Heart right ventricle (tissue), 16 donors: Measurements from ENCODE around the gene TUBA4A. TPM values are rescaled to one million over a fixed set of nuclear protein-coding genes. Genes with fewer than 3 reads are reported as not detected.
A peak's percentile ranks its signal among the peaks of the same experiment; 100 is the strongest.

ENCODE experiments used
- ATAC-seq, 8 donors: fragments of 200-7000 bp; cut with Tn5 transposase; one replicate each; pipeline ENCODE4 v1.9.1; 2020; ENCODE audit warnings: mild to moderate bottlenecking in 8 of 8, moderate library complexity in 8 of 8, moderate number of reproducible peaks in 1 of 8
- DNase-seq, 2 donors: peaks; one replicate each; pipeline ENCODE4 v3.0.0-alpha.2; 2020
- H3K27ac ChIP-seq, 10 donors: fragments of 200-600 bp; sonication (generic) in 2 of 10; one replicate each; pipeline versions ENCODE4 v1.5.0 to v1.8.0; 2020 to 2022; ENCODE audit warnings: mild to moderate bottlenecking in 3 of 10
- H3K27me3 ChIP-seq, 7 donors: fragments of 200-600 bp; one replicate each; pipeline ENCODE4 v1.8.0; 2021 to 2022; ENCODE audit warnings: mild to moderate bottlenecking in 2 of 7
- H3K36me3 ChIP-seq, 9 donors: fragments of 200-600 bp; sonication (generic) in 1 of 9; one replicate each; pipeline versions ENCODE4 v1.5.0 to v1.8.0; 2020 to 2022; ENCODE audit warnings: mild to moderate bottlenecking in 2 of 9
- H3K4me1 ChIP-seq, 9 donors: fragments of 200-600 bp; sonication (generic) in 1 of 9; one replicate each; pipeline versions ENCODE4 v1.5.0 to v1.8.0; 2020 to 2022; ENCODE audit warnings: mild to moderate bottlenecking in 4 of 9
- H3K4me3 ChIP-seq, 10 donors: fragments of 200-600 bp; sonication (generic) in 2 of 10; one replicate each; pipeline versions ENCODE4 v1.5.0 to v1.8.0; 2020 to 2022; ENCODE audit warnings: mild to moderate bottlenecking in 7 of 10, moderate library complexity in 2 of 10
- H3K9me3 ChIP-seq, 11 donors: fragments of 200-600 bp in 10 of 11; sonication (generic) in 2 of 11; one replicate each; pipeline versions ENCODE4 v1.5.0 to v1.8.0; 2013 to 2022; ENCODE audit warnings: mild to moderate bottlenecking in 2 of 11, control low read depth in 1 of 11, moderate library complexity in 1 of 11
- WGBS, 2 donors: extraction: QIAGEN DNeasy Blood & Tissue Kit; methylation state at CpG; one replicate each; pipeline ENCODE4 v1.1.7; 2013; ENCODE audit warnings: inconsistent platforms in 1 of 2; 5-methylcytosine and 5-hydroxymethylcytosine counted together
- intact Hi-C, 10 donors: fragments of 100-400 bp; cut with DNase I; formaldehyde crosslinking; loops; one replicate each; pipeline versions ENCODE4 v1.11.1 to v1.14.2; 2022
- polyA plus RNA-seq, 2 donors: library from polyadenylated mRNA; stranded (reverse); fragments of 200-250 nt; gene quantifications; one replicate each; pipeline ENCODE4 v1.2.3, GENCODE V29; 2013
- total RNA-seq, 10 donors: library from RNA; stranded (reverse); fragmentation: NEBNext Ultra II Directional in 3 of 10; extraction: Animal tissue kit (Norgen Biotek cat#: 25700) in 3 of 10; gene quantifications; one replicate each; pipeline versions ENCODE4 v1.2.1 to v1.2.4, GENCODE V29; 2021 to 2023
- TF ChIP-seq, protein P1 (sequence below), 9 donors: fragments of 200-600 bp; sonication (generic) in 2 of 9; IDR thresholded peaks; one replicate each; pipeline versions ENCODE4 v1.5.0 to v1.8.0; 2021 to 2022; ENCODE audit warnings: antibody characterized with exemption in 9 of 9, mild to moderate bottlenecking in 5 of 9, moderate library complexity in 1 of 9
- donor health status: Arrhythmogenic right ventricular cardiomyopathy.
- donor health status: ischemic (EF 13 %, LVEDD 7.1; RV severe dilation, severe dysfunction).
- donor health status: healthy with polysubstance abuse.
- donor health status: DM: no; HTN: yes; CAD: no.
- donor health status: DM: no; HTN: no; CAD: no.
- donor health status: ischemic (EF 25% LVEDD 6.9; RV normal size, moderate dysfunction).
- donor health status: ischemic (EF 25% LVEDD 5.7; RV mildly dilated, moderate dysfunction).
- donor health status: healthy.
- donor health status: DM: yes; HTN: yes; CAD: no.
- donor health status: Ischemic cardiomyopathy.
- donor health status: ischemic (EF 35%, LVEDD 5.7; RV mildly dilated, moderate dysfunction).
- donor health status: nonischemic (EF 11% LVEDD 7.7; RV severe dilation, severe dysfunction).
- donor health status: DM: yes; HTN: yes; CAD: no.
- donor health status: PGD.
- donor health status: ischemic (EF 29% LVEDD 5.4; RV normal size, mild dysfunction).
- donor health status: nonischemic (EF 23%, LVEDD 6.1; RV moderate dilation, normal function).

Gene TUBA4A
- total and polyA plus RNA-seq, 12 donors, result 61.0 to 341 (median 145) TPM

DNA sequence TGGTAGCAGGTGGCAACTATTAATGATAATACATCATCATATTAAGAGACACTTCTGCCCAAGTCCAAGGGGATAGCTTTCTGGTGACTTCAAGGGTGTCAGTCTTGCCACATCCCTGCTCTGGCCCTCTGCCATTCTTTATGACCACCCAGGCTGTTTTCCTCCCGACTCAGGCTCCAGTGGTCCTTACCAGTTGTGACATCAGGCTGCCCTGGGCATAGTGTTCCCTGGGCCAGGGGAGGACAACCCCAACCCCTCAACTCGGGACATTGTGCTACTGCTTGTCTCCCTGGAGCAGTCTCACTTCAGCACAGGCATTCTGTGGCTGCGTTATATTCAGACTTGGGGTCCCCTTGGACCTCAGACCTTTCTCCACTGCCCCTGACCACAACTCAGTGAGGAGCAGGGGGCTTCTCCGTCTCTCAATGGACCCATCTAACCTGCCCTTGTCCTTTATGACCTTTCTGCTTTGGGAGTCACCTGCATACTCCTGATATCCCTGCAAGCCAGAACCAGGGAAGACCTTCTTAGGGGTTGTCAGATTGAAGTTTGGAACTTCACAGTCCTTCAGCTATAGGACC is 38.3 kb upstream of the TUBA4A start:
- intact Hi-C loops, result loop anchor here in 6 of 10 donors (5.0 to 10.0 kb wide), 3 partner anchors 67 to 237 kb away; partner anchors contain the start of genes CNPPD1 (in 3 of the 6), RETREG2 (in 3 of the 6), ANKZF1 (in 1 of the 6) and ATG9A (in 1 of the 6)
- WGBS, 2 donors, result 71 to 76% methylated on average over 4 of the region's 4 CpGs

DNA sequence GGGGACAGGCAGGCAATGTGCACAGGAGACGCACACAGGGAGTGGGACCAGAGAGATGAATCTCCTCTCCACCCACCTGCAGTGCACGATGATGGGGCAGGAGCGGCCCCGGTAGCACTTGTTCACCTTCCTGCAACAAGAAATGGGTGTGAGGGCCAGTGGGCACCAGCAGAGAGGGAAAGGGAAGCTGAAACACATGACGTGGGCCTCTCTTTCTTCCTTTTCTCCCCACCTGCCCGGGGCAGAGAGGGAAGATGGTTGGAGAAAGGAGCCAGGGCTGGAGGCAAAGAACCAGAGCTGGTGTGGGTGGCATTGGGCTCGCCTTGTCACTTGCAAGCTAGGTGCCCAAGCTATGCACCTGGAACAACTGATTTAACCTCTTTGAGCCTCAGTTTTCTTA is 37.7 kb upstream of the TUBA4A start:
- intact Hi-C loops, result loop anchor here in 6 of 10 donors (5.0 to 10.0 kb wide), 3 partner anchors 67 to 237 kb away; partner anchors contain the start of genes CNPPD1 (in 3 of the 6), RETREG2 (in 3 of the 6), ANKZF1 (in 1 of the 6) and ATG9A (in 1 of the 6)
- no peak for DNase-seq
- H3K36me3 ChIP-seq, result peaks cover 0 to 5% (median 0%) of the 10 kb centered on the region in 9 donors
- H3K27ac ChIP-seq, result no peak overlapping the region
- no peak for ATAC-seq
- peaks cover 3 to 27% (median 12%) of the 10 kb centered on the region in 9 donors for H3K4me1 ChIP-seq
- whole genome bisulfite sequencing, 2 donors, result 78 to 81% methylated on average over 7 of the region's 7 CpGs
- H3K4me3 ChIP-seq, result no peak overlapping the region
- no peaks in the 10 kb centered on the region for H3K9me3 ChIP-seq
- H3K27me3 ChIP-seq, result peaks cover 0 to 4% (median 0%) of the 10 kb centered on the region in 7 donors
- TF ChIP-seq, protein P1, sequence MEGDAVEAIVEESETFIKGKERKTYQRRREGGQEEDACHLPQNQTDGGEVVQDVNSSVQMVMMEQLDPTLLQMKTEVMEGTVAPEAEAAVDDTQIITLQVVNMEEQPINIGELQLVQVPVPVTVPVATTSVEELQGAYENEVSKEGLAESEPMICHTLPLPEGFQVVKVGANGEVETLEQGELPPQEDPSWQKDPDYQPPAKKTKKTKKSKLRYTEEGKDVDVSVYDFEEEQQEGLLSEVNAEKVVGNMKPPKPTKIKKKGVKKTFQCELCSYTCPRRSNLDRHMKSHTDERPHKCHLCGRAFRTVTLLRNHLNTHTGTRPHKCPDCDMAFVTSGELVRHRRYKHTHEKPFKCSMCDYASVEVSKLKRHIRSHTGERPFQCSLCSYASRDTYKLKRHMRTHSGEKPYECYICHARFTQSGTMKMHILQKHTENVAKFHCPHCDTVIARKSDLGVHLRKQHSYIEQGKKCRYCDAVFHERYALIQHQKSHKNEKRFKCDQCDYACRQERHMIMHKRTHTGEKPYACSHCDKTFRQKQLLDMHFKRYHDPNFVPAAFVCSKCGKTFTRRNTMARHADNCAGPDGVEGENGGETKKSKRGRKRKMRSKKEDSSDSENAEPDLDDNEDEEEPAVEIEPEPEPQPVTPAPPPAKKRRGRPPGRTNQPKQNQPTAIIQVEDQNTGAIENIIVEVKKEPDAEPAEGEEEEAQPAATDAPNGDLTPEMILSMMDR (IDR thresholded peaks at IDR 0.05), result no peak

More for the DNA sequence above, 38.3 kb upstream of the TUBA4A start:
- DNase-seq (no peak), ATAC-seq (no peak)
- Histone ChIP-seq H3K27me3 (peaks cover 0 to 4% (median 0%) of the 10 kb centered on the region in 7 donors), H3K4me1 (peaks cover 3 to 26% (median 12%) of the 10 kb centered on the region in 9 donors), H3K4me3 (no peak overlapping the region), H3K36me3 (no peaks in the 10 kb centered on the region), H3K9me3 (no peaks in the 10 kb centered on the region), H3K27ac (no peak overlapping the region)
- TF ChIP-seq, protein P1 (IDR thresholded peaks at IDR 0.05), result no peak

DNA sequence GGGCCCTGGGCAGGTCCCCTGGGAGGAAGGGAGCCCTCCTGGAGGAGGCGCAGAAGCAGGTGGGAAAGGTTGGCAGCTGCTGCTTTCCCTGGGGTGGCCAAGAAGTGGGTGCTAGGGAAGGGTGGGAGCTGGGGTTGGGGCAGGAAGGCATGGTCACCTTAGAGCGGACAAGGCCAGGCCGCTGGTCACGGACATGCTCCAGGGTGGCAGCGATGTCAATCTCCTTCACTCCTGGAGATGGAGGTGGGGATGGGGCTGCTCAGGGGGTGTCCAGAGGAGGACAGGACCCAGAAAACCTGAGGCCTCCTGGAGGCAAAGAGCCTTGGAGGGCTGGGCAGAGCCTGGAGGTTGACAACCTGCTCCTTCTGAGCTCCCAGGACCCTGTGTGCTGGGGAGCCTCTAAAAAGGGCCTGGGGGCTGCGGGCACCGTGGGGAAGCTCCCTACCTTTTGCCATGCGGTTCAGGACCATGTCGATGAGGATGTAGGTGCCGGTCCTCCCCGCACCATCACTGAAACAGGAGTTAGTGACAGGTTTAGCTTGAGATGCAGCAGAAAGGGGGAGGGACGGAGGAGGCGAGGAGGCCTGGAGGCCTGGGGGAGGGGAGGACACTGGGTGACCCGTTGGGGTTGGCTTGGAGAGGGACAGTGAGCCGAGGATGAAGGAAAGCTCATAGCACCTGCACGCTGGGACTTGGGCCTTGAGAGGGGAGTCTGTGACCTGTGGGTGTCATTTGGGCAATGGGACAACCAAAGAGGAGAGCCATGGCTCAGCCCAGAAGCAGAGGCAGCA is 36.9 kb upstream of the TUBA4A start:
- Histone ChIP-seq H3K9me3 (no peaks in the 10 kb centered on the region), H3K27ac (peak overlapping the region in 5 of 10 donors; percentile 7 to 76 (median 55)), H3K36me3 (peaks cover 0 to 13% (median 2%) of the 10 kb centered on the region in 9 donors), H3K4me3 (no peak overlapping the region), H3K4me1 (peaks cover 3 to 30% (median 12%) of the 10 kb centered on the region in 9 donors), H3K27me3 (peaks cover 0 to 4% (median 0%) of the 10 kb centered on the region in 7 donors)
- intact Hi-C loops, result loop anchor here in 6 of 10 donors (5.0 to 10.0 kb wide), 3 partner anchors 66 to 236 kb away; partner anchors contain the start of genes CNPPD1 (in 3 of the 6), RETREG2 (in 3 of the 6), ANKZF1 (in 1 of the 6) and ATG9A (in 1 of the 6)
- TF ChIP-seq, protein P1 (IDR thresholded peaks at IDR 0.05), result no peak
- ATAC-seq (no peak), DNase-seq (no peak)
- WGBS, 2 donors, result 87 to 88% methylated on average over 16 of the region's 16 CpGs
